ENCODE data around the gene GLRX5.

DNA sequence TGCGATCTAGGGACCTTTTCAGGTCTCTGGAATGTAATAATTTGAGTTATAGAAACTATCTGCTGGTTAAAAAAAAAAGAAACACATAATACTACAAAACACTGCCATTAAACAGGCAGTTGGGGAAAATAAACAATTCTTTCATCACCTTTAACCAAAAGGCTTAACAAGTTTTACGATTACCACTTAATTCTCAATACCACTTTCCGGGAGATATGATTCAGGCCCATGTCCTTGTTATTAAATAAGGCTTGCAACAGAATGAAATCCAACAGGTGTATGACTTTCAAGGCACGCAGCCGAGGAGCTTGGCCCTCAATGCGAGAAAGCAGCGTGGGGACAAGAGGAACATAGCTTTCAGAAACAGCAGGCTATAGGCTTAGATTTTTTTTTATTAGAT, 5.6 kb upstream of the GLRX5 start:
- TF ChIP-seq, protein P1, sequence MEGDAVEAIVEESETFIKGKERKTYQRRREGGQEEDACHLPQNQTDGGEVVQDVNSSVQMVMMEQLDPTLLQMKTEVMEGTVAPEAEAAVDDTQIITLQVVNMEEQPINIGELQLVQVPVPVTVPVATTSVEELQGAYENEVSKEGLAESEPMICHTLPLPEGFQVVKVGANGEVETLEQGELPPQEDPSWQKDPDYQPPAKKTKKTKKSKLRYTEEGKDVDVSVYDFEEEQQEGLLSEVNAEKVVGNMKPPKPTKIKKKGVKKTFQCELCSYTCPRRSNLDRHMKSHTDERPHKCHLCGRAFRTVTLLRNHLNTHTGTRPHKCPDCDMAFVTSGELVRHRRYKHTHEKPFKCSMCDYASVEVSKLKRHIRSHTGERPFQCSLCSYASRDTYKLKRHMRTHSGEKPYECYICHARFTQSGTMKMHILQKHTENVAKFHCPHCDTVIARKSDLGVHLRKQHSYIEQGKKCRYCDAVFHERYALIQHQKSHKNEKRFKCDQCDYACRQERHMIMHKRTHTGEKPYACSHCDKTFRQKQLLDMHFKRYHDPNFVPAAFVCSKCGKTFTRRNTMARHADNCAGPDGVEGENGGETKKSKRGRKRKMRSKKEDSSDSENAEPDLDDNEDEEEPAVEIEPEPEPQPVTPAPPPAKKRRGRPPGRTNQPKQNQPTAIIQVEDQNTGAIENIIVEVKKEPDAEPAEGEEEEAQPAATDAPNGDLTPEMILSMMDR (IDR thresholded peaks at IDR 0.05) = no peak
- TF ChIP-seq, protein P2, sequence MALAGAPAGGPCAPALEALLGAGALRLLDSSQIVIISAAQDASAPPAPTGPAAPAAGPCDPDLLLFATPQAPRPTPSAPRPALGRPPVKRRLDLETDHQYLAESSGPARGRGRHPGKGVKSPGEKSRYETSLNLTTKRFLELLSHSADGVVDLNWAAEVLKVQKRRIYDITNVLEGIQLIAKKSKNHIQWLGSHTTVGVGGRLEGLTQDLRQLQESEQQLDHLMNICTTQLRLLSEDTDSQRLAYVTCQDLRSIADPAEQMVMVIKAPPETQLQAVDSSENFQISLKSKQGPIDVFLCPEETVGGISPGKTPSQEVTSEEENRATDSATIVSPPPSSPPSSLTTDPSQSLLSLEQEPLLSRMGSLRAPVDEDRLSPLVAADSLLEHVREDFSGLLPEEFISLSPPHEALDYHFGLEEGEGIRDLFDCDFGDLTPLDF (CRISPR knock-in tag; IDR thresholded peaks at IDR 0.05) = no peak
- TF ChIP-seq TEAD4 (CRISPR knock-in tag; IDR thresholded peaks at IDR 0.05) (no peak), ESRRA (CRISPR knock-in tag; IDR thresholded peaks at IDR 0.05; ENCODE audit: borderline replicate concordance) (no peak), ATF1 (CRISPR knock-in tag; IDR thresholded peaks at IDR 0.05) (no peak), ZNF138 (CRISPR knock-in tag; conservative IDR thresholded peaks at IDR 0.05) (no peak), NR2C2 (CRISPR knock-in tag; IDR thresholded peaks at IDR 0.05) (no peak), FOXJ3 (CRISPR knock-in tag; IDR thresholded peaks at IDR 0.05; ENCODE audit: borderline replicate concordance) (no peak), SMAD3 (CRISPR knock-in tag; IDR thresholded peaks at IDR 0.05; ENCODE audit: borderline replicate concordance) (no peak)
- TF ChIP-seq, protein P3, sequence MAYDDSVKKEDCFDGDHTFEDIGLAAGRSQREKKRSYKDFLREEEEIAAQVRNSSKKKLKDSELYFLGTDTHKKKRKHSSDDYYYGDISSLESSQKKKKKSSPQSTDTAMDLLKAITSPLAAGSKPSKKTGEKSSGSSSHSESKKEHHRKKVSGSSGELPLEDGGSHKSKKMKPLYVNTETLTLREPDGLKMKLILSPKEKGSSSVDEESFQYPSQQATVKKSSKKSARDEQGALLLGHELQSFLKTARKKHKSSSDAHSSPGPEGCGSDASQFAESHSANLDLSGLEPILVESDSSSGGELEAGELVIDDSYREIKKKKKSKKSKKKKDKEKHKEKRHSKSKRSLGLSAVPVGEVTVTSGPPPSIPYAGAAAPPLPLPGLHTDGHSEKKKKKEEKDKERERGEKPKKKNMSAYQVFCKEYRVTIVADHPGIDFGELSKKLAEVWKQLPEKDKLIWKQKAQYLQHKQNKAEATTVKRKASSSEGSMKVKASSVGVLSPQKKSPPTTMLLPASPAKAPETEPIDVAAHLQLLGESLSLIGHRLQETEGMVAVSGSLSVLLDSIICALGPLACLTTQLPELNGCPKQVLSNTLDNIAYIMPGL (CRISPR knock-in tag; IDR thresholded peaks at IDR 0.05) = no peak
- TF ChIP-seq, protein P4, sequence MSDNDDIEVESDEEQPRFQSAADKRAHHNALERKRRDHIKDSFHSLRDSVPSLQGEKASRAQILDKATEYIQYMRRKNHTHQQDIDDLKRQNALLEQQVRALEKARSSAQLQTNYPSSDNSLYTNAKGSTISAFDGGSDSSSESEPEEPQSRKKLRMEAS (CRISPR knock-in tag; IDR thresholded peaks at IDR 0.05) = no peak

Data from WTC11 (cell line).